NCI-H446 treated with DMSO at 0.1 percent for 48 hours (cell line): ENCODE data around the gene COL3A1.

ENCODE experiments used
- DNase-seq: peaks from one replicate; lab custom pipeline; 2025; lab: John Stamatoyannopoulos, UW

Gene COL3A1

GRCh38 chr2:189015359-189015758 is 41.2 kb downstream of the COL3A1 start:
- DNase-seq = no peak

DNA sequence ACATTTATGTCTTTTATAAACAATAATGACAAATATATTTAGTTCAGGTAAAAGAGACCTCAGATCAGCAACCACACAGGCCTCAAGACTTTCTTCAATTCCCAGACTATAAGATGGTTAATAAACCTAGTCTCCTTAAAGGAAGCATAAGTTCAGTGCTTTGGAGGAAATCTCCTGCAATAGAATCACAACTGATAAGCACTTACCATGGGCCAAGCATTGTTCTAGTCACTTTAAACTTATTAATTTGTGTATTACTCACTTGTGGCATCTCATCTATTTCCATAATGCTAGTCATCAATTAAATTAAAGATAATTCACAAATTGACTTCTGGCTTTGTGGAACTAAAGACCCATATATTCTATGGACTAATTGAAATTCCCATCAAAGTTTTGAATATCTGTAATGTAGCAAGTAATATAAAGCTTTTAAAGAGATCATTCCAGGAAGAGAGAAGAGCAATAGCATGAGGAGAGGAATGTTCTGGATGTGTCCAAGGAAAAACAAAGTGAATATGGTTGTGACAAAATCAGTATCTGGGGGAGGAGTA is 42.2 kb downstream of the COL3A1 start:
- DNase-seq = no peak

DNA sequence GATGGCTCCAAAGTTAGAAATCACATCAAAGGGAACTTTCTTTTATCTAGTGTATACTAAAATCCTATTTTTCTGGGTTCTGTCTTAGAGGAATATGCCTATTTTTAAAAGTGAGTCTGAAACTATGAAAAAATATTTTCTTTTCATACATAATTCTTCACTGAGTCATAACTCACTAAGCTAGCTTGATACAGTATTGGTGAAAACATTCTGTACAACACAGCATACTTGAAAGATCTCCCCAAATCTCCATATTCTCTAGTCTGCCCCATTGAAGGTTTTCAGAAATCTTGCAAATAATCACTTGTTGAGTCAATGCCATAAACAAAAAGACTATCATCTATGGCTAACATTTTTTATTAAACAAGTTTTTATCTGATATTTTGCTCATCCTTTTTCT is 44.5 kb downstream of the COL3A1 start:
- no peak for DNase-seq

- no peak for DNase-seq
These were observed 46.0 kb downstream of the COL3A1 start for GRCh38 chr2:189020179-189020578.

DNA sequence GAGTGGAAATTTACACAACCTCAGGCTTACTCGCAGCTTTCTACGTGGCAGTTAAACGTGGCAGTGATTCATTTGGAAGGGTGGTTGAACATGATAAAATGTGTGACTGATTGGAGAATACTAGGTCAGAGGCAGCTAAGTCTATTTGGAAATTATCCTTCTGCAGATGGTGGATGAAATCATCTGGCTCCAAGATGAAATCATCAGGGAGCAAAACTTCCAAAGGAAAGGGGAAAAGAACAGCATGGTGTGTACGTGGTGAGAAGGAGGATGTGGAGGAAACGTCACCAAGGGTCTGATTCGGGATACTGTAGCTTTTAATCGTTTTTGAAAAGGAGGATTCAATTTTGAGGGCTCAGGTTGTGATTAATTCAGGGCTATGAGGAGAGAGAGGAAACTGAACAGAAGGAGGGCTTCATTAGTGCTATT is 47.9 kb downstream of the COL3A1 start:
- DNase-seq = no peak

DNA sequence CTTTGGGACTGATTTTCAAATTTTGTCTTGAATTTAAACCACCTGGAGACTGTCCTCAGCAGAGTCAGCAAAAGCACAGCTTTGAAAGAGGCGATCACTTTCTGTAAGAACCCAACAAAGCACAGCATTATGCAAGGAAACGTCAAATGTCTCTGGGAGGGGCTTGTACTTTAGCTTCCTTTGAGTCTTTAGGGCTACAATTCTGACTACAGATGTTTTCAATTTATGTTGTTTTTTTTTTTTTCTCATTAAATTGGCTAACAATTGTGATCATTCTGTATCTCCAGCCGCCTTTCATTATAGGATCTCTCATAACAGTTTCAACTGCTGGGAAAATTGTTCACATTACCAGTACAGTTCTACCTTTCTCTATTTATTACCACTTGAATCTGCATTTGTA is 48.3 kb downstream of the COL3A1 start:
- DNase-seq = no peak

- no peak for DNase-seq
These were observed 50.9 kb downstream of the COL3A1 start for GRCh38 chr2:189024901-189025618.

DNA sequence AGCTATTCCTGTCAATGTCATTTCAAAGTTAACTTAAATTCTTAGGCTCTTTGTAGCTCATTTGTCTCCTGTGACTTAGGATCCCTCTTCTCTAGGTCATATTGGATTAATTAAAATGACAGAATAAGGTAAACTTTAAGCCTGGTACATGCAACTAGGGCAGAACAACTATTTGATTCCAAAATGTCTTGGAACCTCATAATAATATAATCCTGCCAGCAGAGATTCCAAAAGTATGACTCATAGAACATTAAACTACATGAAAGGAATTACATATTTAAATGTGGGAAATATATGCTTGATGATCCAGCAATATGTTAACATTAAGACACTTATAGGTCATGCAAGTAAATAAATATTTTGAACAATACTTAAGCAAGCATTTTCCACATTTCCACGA is 63.3 kb downstream of the COL3A1 start:
- peak; percentile 27 for DNase-seq

GRCh38 chr2:189045836-189046235 is 71.7 kb downstream of the COL3A1 start:
- no peak for DNase-seq

- DNase-seq = no peak
These were observed 72.1 kb downstream of the COL3A1 start for GRCh38 chr2:189046320-189046719.

DNA sequence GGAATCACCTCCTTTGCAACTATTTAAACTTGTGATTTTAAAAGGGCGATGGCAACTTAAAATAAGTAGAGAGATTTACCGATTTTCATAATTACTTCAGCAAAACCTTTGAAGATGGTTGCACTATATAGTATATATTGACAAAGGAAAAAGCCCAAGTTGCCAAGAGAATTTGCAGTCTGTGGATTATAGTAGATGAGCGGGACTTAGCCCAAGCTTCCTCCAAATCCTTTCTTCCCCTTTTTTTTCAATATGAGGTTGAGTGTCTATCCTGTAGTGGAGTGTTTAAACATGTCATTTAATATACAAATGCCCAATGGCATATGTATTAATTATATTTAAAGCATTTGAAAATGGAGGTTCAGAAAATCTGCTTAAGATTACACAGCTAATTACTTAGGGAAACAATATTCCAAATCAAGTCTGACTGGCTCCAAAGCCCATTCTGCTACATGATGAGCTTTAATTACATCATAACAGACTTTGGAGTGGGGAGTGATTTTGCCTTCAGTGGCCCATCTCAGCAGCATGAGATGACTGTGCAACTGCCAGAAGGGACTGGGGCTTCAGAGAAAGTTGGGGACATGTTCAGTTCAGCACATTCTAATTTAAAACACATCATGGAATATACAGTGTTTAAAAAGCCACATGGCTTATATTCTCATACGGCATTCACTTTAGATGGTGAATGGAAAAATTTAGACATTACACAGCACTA is 73.2 kb downstream of the COL3A1 start:
- DNase-seq = no peak

DNA sequence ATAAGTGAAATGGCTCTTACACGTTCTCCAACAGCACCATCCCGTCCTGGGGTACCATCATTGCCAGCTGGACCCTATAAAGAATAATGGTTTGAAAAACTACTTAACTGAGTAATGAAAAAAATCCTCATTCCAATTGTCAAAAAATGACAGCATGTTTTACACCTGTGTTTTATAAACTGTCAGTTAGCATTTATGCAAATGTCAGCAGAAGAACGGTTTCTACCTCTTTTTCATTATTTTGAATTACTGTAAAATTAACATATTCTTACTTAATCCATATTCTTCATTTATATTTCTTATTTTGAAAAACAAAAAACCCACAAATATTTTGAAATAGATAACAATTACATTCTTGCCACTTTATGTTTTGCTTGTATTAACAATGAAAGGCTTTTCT is 74.0 kb downstream of the COL3A1 start:
- DNase-seq = no peak

- DNase-seq = no peak
These were observed 75.6 kb downstream of the COL3A1 start for GRCh38 chr2:189049709-189050164.

GRCh38 chr2:189050165-189050712 is 76.1 kb downstream of the COL3A1 start:
- no peak for DNase-seq

GRCh38 chr2:189056200-189057106 is 82.3 kb downstream of the COL3A1 start:
- DNase-seq = no peak

DNA sequence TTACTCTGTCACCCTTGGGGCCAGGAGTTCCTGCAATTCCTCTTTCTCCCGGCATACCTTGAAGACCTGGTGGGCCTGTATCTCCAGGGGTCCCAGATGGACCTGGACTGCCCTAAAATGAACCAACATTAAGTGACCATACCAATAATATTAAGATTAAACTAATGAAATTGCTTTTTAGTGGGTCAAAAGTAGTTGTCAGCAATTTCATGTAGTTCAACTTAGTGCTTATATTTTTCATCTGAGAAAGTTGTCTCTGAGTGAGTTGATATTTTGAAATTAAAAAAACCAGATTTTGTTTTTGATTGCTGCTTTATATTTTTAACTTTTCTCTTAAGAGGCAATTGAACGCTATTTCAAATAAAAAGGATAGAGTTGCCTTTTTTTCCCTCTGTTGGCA is 83.1 kb downstream of the COL3A1 start:
- no peak for DNase-seq

DNA sequence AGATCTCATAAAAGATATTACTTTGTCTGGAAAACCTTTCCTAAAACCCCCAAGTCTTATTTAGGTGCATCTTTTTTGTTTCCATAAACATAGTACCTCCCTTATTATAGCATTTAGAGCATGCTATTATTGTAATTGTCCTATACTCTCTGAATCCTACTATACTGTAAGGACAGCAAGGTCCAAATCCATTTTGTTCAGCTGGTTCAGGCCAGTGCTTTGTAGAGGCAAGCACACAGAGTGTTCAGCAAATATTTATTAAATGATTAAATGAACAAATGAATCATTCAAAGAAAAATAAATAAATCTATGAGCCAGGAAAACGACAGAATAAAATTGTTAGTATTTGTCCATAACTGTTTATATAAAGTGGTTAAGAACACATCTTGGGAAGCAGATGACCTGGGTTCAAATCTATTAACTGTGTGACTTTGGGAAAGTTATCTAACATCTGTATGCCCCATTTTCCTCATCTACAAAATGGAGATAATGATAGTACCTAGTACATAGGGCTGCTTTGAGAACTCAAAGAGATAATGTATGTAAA is 86.0 kb downstream of the COL3A1 start:
- DNase-seq = no peak
